Esophagus muscularis mucosa (tissue), 3 donors: ENCODE results near the gene XYLB.

Source experiments
- POLR2A ChIP-seq: fragments of 450-650 bp; IDR thresholded peaks from one replicate; pipeline ENCODE4 v1.6.1; 2017; ENCODE audit warnings: antibody characterized with exemption, moderate library complexity, mild to moderate bottlenecking, low read depth
- POLR2AphosphoS5 ChIP-seq, 2 donors: sonication (generic); formaldehyde crosslinking; IDR thresholded peaks; one replicate each; pipeline ENCODE4 v1.6.1; 2017; ENCODE audit warnings: antibody characterized with exemption in 2 of 2
- TF ChIP-seq, protein P1 (sequence below), 3 experiments: fragments of 200-600 bp in 2 of 3; fragments of 450-650 bp in 1 of 3; sonication (generic) in 2 of 3; IDR thresholded peaks; one replicate each; pipeline ENCODE4 v1.5.1; 2017 to 2019; ENCODE audit warnings: antibody characterized with exemption in 3 of 3, mild to moderate bottlenecking in 2 of 3, moderate library complexity in 1 of 3

DNA sequence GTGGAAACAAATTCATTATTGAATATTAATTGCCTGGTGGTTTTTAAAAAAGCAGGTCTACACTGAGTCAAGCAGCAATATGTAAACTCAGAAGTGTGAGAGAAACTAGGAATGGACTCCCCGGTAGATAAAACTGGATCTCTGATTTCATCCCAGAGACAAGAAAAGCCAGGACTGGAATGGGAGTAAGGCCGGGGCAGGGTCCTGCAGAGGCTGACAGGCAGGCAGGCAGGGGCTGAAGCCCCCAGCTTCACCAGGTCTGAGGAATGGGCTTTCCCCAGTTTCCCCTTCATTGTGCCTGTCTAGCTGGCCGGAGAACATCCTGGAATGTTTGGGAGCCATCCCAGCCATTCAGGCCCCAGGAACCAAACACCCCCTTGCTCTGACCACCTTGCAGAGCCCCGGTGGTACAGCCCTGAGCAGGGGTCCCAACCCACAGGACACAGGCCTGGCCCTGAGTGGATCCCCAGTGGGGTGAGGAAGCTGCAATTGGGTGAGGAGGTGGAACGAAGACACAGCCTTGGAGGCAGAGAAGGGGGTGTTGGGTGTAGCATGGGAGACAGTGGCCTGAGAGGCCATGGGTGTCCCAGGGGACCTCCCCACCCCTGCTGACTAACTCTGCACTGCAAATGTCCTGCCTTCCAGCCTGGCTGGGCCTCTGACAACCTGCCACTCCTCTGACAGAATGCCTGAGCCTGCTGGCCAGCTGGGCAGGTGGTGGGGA lies 31.7 kb upstream of the XYLB start:
- no peak for TF ChIP-seq POLR2AphosphoS5 (IDR thresholded peaks at IDR 0.05)
- TF ChIP-seq, protein P1, sequence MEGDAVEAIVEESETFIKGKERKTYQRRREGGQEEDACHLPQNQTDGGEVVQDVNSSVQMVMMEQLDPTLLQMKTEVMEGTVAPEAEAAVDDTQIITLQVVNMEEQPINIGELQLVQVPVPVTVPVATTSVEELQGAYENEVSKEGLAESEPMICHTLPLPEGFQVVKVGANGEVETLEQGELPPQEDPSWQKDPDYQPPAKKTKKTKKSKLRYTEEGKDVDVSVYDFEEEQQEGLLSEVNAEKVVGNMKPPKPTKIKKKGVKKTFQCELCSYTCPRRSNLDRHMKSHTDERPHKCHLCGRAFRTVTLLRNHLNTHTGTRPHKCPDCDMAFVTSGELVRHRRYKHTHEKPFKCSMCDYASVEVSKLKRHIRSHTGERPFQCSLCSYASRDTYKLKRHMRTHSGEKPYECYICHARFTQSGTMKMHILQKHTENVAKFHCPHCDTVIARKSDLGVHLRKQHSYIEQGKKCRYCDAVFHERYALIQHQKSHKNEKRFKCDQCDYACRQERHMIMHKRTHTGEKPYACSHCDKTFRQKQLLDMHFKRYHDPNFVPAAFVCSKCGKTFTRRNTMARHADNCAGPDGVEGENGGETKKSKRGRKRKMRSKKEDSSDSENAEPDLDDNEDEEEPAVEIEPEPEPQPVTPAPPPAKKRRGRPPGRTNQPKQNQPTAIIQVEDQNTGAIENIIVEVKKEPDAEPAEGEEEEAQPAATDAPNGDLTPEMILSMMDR (IDR thresholded peaks at IDR 0.05): no peak
- no peak for TF ChIP-seq POLR2A
